SU-DHL-6 (cell line): Measurements from ENCODE around the gene FBF1.
A peak's percentile ranks its signal among the peaks of the same experiment; 100 is the strongest.

Experiments
- H2AFZ ChIP-seq: fragments of 200-600 bp; sonication (generic); 2 replicates; pipeline ENCODE4 v1.6.1; 2014; ENCODE audit warnings: low read depth, mild to moderate bottlenecking, moderate library complexity, mixed read lengths, antibody characterized with exemption, low read length; ENCODE audit not compliant: severe bottlenecking
- H3F3A ChIP-seq: fragments of 200-600 bp; shearing (Covaris generic); 2 replicates; pipeline ENCODE4 v1.6.0; 2016; ENCODE audit warnings: antibody characterized with exemption, mild to moderate bottlenecking; ENCODE audit not compliant: insufficient read depth
- H3K27ac ChIP-seq: fragments of 200-600 bp; sonication (generic); 2 replicates; pipeline ENCODE4 v1.5.1; 2016; ENCODE audit warnings: low read depth, mild to moderate bottlenecking, low read length, moderate library complexity, mixed read lengths
- H3K27me3 ChIP-seq: fragments of 200-600 bp; sonication (generic), shearing (Covaris generic); 2 replicates; pipeline ENCODE4 v1.6.0; 2014; ENCODE audit warnings: mild to moderate bottlenecking, low read length
- H3K36me3 ChIP-seq: fragments of 200-600 bp; sonication (generic); 2 replicates; pipeline ENCODE4 v1.6.1; 2014; ENCODE audit warnings: mild to moderate bottlenecking, low read length, mixed read lengths
- H3K4me2 ChIP-seq: fragments of 300-600, 200-600 bp; shearing (Covaris generic), sonication (generic); 2 replicates; pipeline ENCODE4 v1.6.0; 2014; ENCODE audit warnings: low read length, low read depth, mild to moderate bottlenecking; ENCODE audit not compliant: poor library complexity, severe bottlenecking
- H3K4me3 ChIP-seq: fragments of 200-600 bp; sonication (generic); 2 replicates; pipeline ENCODE4 v1.5.1; 2014; ENCODE audit warnings: antibody characterized with exemption, low read length, mild to moderate bottlenecking, mixed read lengths; ENCODE audit not compliant: insufficient read depth, poor library complexity, severe bottlenecking
- H3K79me2 ChIP-seq: fragments of 200-600 bp; sonication (generic); 2 replicates; pipeline ENCODE4 v1.6.1; 2014; ENCODE audit warnings: mild to moderate bottlenecking, low read length, moderate library complexity; ENCODE audit not compliant: insufficient read depth
- H3K9ac ChIP-seq: fragments of 200-600 bp; sonication (generic); 2 replicates; pipeline ENCODE4 v1.7.0; 2014; ENCODE audit warnings: mild to moderate bottlenecking, low read length
- H3K9me2 ChIP-seq: fragments of 200-600 bp; sonication (generic); replicated peaks from 2 replicates; pipeline ENCODE4 v1.6.1; 2014; ENCODE audit warnings: low read length; ENCODE audit not compliant: insufficient read depth
- H3K9me3 ChIP-seq: fragments of 200-600 bp; sonication (generic); 2 replicates; pipeline ENCODE4 v1.6.1; 2014; ENCODE audit warnings: low read length, mixed read lengths; ENCODE audit not compliant: insufficient read depth
- H4K20me1 ChIP-seq: fragments of 200-600 bp; sonication (generic); 2 replicates; pipeline ENCODE4 v1.6.1; 2014; ENCODE audit warnings: low read depth, mild to moderate bottlenecking, antibody characterized with exemption, low read length, moderate library complexity, mixed read lengths
- CTCF ChIP-seq: fragments of 200-600 bp; sonication (generic); IDR thresholded peaks from one replicate; pipeline ENCODE4 v1.5.1; 2017; ENCODE audit warnings: antibody characterized with exemption, mild to moderate bottlenecking, low read length, moderate library complexity; ENCODE audit not compliant: insufficient read depth, poor library complexity, severe bottlenecking
- EZH2phosphoT487 ChIP-seq: fragments of 200-600 bp; sonication (generic), shearing (Covaris generic); conservative IDR thresholded peaks from 2 replicates; pipeline ENCODE4 v1.6.1; 2018; ENCODE audit warnings: mild to moderate bottlenecking, antibody characterized with exemption, low read length, moderate library complexity, mixed read lengths

FBF1 gene

DNA sequence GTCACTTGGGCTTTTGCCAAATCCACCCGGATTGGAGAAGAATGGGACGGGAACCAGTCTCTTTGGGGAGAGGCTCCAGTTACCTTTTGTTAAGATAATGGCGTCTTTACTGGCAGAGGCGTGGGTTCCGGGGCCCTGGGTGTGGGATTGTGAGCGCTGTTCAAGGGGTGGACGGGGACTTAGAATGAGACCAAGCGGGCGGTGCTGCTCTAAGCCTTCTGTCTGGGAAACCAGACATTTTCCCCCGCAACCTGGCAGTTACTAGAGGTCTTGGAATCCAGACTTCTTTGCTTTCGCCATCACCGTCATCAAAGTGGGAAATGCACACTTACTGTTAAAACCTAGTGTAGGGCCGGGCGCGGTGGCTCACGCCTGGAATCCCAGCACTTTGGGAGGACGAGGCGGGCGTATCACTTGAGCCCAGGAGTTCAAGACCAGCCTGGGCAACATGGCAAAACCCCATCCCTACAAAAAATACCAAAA, 38.9 kb upstream of the FBF1 start:
- peak overlapping the region; percentile 92 for H2AFZ ChIP-seq
- no peaks in the 10 kb centered on the region for H4K20me1 ChIP-seq
- peak overlapping the region; percentile 97 for H3K9ac ChIP-seq
- no peaks in the 10 kb centered on the region for H3K36me3 ChIP-seq
- no peaks in the 10 kb centered on the region for H3K9me2 ChIP-seq
- H3K9me3 ChIP-seq: no peaks in the 10 kb centered on the region
- TF ChIP-seq CTCF (no peak), EZH2phosphoT487 (no peak)
- peak overlapping the region; percentile 100 for H3K4me3 ChIP-seq
- peak overlapping the region; percentile 78 for H3K4me2 ChIP-seq
- peak overlapping the region; percentile 81 for H3K27ac ChIP-seq
- H3K79me2 ChIP-seq: no peaks in the 10 kb centered on the region; the same call in 1 of the 2 replicates
- no peaks in the 10 kb centered on the region for H3K27me3 ChIP-seq
- 0 out of 2 replicates have a peak, but pooled peaks cover 12% of the 10 kb centered on the region for H3F3A ChIP-seq

DNA sequence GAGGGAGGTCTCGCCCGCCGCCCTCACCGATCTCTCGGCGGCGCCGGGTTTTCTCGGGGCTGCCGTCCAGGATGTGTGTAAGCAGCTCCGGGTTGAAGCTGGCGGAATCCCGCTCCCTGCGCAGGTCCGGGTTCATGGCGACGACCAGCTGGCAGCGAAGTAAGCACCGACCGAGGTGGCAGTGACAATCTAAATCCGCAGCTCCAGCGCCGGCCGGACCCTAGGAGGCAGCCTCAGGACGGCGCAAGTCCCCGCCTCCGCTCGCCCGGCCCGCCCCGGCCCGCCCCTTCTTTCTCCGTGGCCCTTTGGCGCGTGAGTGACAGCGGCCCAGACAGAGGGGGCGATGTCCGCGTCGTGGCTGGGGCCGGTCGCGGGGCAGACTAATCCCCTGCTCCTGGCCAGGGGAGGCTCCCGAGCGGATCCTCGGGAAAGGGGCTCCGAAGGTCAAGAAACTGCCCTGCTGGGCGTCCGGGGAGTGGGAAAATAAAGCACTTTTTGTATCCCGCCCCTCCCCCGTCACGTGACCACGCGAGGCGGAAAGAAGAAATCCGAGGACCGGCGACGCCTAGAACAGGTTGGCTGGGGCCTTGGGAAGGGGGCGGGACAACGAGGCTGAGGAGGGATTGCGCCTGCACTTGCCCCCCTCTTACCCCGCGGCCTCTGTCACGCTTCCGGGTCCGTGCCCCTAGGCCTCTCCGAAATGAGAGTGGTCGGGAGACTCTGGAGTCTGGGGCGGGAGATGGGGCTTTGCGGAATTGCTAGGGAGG, 38.3 kb upstream of the FBF1 start, which contains the start of the genes ACOX1 and TEN1:
Gene ACOX1 (minus strand): TSS at position 229 of the 767 bp plus-strand sequence. CDS start 93 bp downstream, at position 136.
Gene TEN1 (plus strand): TSS at position 303 of the 767 bp plus-strand sequence. CDS start 6,953 bp downstream, outside the sequence.
- Histone ChIP-seq H3K9me2 (no peaks in the 10 kb centered on the region), H3K36me3 (no peaks in the 10 kb centered on the region), H3K79me2 (no peaks in the 10 kb centered on the region; the same call in 1 of the 2 replicates), H3K9ac (peak within 1 kb of the TSS; percentile 97), H3K4me2 (peak within 1 kb of the TSS; percentile 78), H3K9me3 (no peaks in the 10 kb centered on the region), H3K27me3 (no peaks in the 10 kb centered on the region), H3K27ac (peak within 1 kb of the TSS; percentile 81), H3K4me3 (peak within 1 kb of the TSS; percentile 100), H3F3A (0 out of 2 replicates have a peak, but pooled peaks cover 12% of the 10 kb centered on the region), H4K20me1 (no peaks in the 10 kb centered on the region), H2AFZ (peak within 1 kb of the TSS; percentile 92)
- no peak for TF ChIP-seq EZH2phosphoT487
- TF ChIP-seq CTCF: no peak

DNA sequence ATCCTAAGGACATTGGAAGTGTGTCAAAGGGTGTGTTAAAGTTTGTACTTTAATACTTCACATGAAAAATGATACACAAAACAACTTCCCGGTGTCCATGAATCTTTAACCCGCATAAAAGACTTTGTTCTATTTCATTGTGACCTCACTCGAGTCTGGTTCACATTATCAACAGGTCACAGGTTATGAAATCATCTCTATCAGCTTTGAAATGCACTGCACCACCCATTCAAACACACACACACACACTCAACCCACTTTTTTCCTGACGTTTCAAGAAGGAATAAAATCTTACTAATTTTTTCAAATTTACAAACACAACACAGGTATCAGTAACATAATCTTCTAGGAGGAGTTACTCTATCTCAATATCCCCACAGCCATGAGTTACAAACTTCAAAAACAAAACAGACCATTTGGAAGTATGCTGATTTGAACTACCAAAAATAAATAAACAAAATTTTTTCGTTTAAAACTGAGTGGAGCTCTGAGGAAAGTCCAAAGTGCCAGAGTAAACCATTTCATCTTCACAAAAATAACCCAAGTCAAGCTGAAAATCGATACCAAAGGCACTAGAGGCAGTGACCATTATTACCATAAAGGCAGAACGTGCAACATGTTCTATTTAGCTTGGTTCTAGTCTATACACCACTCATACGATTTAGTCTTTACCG, 35.5 kb upstream of the FBF1 start:
- Histone ChIP-seq H3F3A (0 out of 2 replicates have a peak, but pooled peaks cover 17% of the 10 kb centered on the region), H4K20me1 (no peaks in the 10 kb centered on the region), H3K79me2 (no peaks in the 10 kb centered on the region; the same call in 1 of the 2 replicates), H3K36me3 (no peaks in the 10 kb centered on the region), H2AFZ (no peak overlapping the region), H3K4me3 (no peak overlapping the region), H3K9me2 (no peaks in the 10 kb centered on the region), H3K27ac (no peak overlapping the region), H3K27me3 (no peaks in the 10 kb centered on the region), H3K9me3 (no peaks in the 10 kb centered on the region), H3K4me2 (peak overlapping the region; percentile 20), H3K9ac (no peak overlapping the region)
- TF ChIP-seq EZH2phosphoT487 (no peak), CTCF (no peak)
